ENCODE results near the gene GYPA.

DNA sequence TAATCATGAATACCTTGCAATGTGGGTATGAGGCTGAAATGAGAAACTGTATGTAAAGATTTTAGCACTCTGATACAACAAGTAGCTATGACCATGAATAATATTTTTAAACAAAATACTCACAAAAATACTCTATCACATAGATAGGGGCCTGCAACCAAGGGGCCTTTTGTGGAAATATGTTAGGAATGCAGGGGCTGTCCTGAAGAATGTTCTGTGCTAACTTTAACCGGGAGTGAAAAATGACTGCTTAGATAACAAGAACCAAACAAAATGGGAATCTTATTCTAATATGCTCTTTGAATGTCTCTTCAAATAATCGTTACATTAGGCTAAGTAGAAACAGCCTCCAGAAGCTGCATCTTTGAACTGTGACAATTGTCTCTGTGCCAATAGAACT lies 37.9 kb upstream of the GYPA start:
- TF ChIP-seq POLR2AphosphoS5 (IDR thresholded peaks at IDR 0.05): no peak
- TF ChIP-seq, protein P1, sequence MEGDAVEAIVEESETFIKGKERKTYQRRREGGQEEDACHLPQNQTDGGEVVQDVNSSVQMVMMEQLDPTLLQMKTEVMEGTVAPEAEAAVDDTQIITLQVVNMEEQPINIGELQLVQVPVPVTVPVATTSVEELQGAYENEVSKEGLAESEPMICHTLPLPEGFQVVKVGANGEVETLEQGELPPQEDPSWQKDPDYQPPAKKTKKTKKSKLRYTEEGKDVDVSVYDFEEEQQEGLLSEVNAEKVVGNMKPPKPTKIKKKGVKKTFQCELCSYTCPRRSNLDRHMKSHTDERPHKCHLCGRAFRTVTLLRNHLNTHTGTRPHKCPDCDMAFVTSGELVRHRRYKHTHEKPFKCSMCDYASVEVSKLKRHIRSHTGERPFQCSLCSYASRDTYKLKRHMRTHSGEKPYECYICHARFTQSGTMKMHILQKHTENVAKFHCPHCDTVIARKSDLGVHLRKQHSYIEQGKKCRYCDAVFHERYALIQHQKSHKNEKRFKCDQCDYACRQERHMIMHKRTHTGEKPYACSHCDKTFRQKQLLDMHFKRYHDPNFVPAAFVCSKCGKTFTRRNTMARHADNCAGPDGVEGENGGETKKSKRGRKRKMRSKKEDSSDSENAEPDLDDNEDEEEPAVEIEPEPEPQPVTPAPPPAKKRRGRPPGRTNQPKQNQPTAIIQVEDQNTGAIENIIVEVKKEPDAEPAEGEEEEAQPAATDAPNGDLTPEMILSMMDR (IDR thresholded peaks at IDR 0.05 in 8 of 11, conservative IDR thresholded peaks at IDR 0.05 in 3 of 11): no peak

All from spleen (tissue), 7 donors.